Measurements from ENCODE around the gene HDAC4.

HDAC4 gene

GRCh38 chr2:239052798-239053665 lies 347.8 kb downstream of the HDAC4 start:
- Histone ChIP-seq H3K4me3 (ENCODE audit: insufficient read depth, low read depth, low read length) (no peak overlapping the region), H3K27ac (ENCODE audit: insufficient read depth, low read depth, low read length, poor library complexity, severe bottlenecking) (no peak overlapping the region), H3K27me3 (ENCODE audit: control insufficient read depth, insufficient read depth, low read length, poor library complexity, severe bottlenecking) (no peaks in the 10 kb centered on the region), H3K9me3 (ENCODE audit: control insufficient read depth, low read length) (no peaks in the 10 kb centered on the region), H3K4me1 (ENCODE audit: control insufficient read depth, insufficient read depth, low read length) (no peaks in the 10 kb centered on the region), H3K36me3 (ENCODE audit: control insufficient read depth, insufficient read depth, low read length) (peaks cover 10% of the 10 kb centered on the region)
- WGBS, 2 experiments = 95 to 96% methylated on average over 51 of the region's 51 CpGs

- Histone ChIP-seq H3K9me3 (ENCODE audit: control insufficient read depth, low read length) (no peaks in the 10 kb centered on the region), H3K27me3 (ENCODE audit: control insufficient read depth, insufficient read depth, low read length, poor library complexity, severe bottlenecking) (no peaks in the 10 kb centered on the region), H3K4me3 (ENCODE audit: insufficient read depth, low read depth, low read length) (no peak overlapping the region), H3K27ac (ENCODE audit: insufficient read depth, low read depth, low read length, poor library complexity, severe bottlenecking) (no peak overlapping the region), H3K36me3 (ENCODE audit: control insufficient read depth, insufficient read depth, low read length) (peaks cover 10% of the 10 kb centered on the region), H3K4me1 (ENCODE audit: control insufficient read depth, insufficient read depth, low read length) (no peaks in the 10 kb centered on the region)
- WGBS, 2 experiments = 96% methylated on average over 19 of the region's 19 CpGs
Measured at GRCh38 chr2:239051891-239052445, 348.9 kb downstream of the HDAC4 start.

- WGBS, 2 experiments = 83 to 90% methylated on average over 3 of the region's 3 CpGs
- Histone ChIP-seq H3K27me3 (ENCODE audit: control insufficient read depth, insufficient read depth, low read length, poor library complexity, severe bottlenecking) (no peaks in the 10 kb centered on the region), H3K4me1 (ENCODE audit: control insufficient read depth, insufficient read depth, low read length) (no peaks in the 10 kb centered on the region), H3K9me3 (ENCODE audit: control insufficient read depth, low read length) (no peaks in the 10 kb centered on the region), H3K4me3 (ENCODE audit: insufficient read depth, low read depth, low read length) (no peak overlapping the region), H3K27ac (ENCODE audit: insufficient read depth, low read depth, low read length, poor library complexity, severe bottlenecking) (no peak overlapping the region), H3K36me3 (ENCODE audit: control insufficient read depth, insufficient read depth, low read length) (peaks cover 10% of the 10 kb centered on the region)
Measured at GRCh38 chr2:239050252-239050649, 350.6 kb downstream of the HDAC4 start.

- Histone ChIP-seq H3K27ac (ENCODE audit: insufficient read depth, low read depth, low read length, poor library complexity, severe bottlenecking) (no peak overlapping the region), H3K4me1 (ENCODE audit: control insufficient read depth, insufficient read depth, low read length) (no peaks in the 10 kb centered on the region), H3K9me3 (ENCODE audit: control insufficient read depth, low read length) (no peaks in the 10 kb centered on the region), H3K27me3 (ENCODE audit: control insufficient read depth, insufficient read depth, low read length, poor library complexity, severe bottlenecking) (no peaks in the 10 kb centered on the region), H3K4me3 (ENCODE audit: insufficient read depth, low read depth, low read length) (no peak overlapping the region), H3K36me3 (ENCODE audit: control insufficient read depth, insufficient read depth, low read length) (peaks cover 8% of the 10 kb centered on the region)
- WGBS, 2 experiments = 94% methylated on average over 28 of the region's 28 CpGs
Measured at GRCh38 chr2:239049421-239050251, 351.2 kb downstream of the HDAC4 start.

- Histone ChIP-seq H3K27me3 (ENCODE audit: control insufficient read depth, insufficient read depth, low read length, poor library complexity, severe bottlenecking) (no peaks in the 10 kb centered on the region), H3K4me3 (ENCODE audit: insufficient read depth, low read depth, low read length) (no peak overlapping the region), H3K9me3 (ENCODE audit: control insufficient read depth, low read length) (no peaks in the 10 kb centered on the region), H3K27ac (ENCODE audit: insufficient read depth, low read depth, low read length, poor library complexity, severe bottlenecking) (no peak overlapping the region), H3K4me1 (ENCODE audit: control insufficient read depth, insufficient read depth, low read length) (no peaks in the 10 kb centered on the region), H3K36me3 (ENCODE audit: control insufficient read depth, insufficient read depth, low read length) (peaks cover 3% of the 10 kb centered on the region)
- 84 to 92% methylated on average over 16 of the region's 16 CpGs for WGBS, 2 experiments
Measured at GRCh38 chr2:239048736-239049135, 352.1 kb downstream of the HDAC4 start.

- H3K4me3 ChIP-seq (ENCODE audit: insufficient read depth, low read depth, low read length) = no peak overlapping the region
- WGBS, 2 experiments = 95 to 96% methylated on average over 11 of the region's 11 CpGs
- H3K4me1 ChIP-seq (ENCODE audit: control insufficient read depth, insufficient read depth, low read length) = no peaks in the 10 kb centered on the region
- no peaks in the 10 kb centered on the region for H3K27me3 ChIP-seq (ENCODE audit: control insufficient read depth, insufficient read depth, low read length, poor library complexity, severe bottlenecking)
- no peak overlapping the region for H3K27ac ChIP-seq (ENCODE audit: insufficient read depth, low read depth, low read length, poor library complexity, severe bottlenecking)
- no peaks in the 10 kb centered on the region for H3K9me3 ChIP-seq (ENCODE audit: control insufficient read depth, low read length)
- peaks cover 3% of the 10 kb centered on the region for H3K36me3 ChIP-seq (ENCODE audit: control insufficient read depth, insufficient read depth, low read length)
Measured at GRCh38 chr2:239047861-239048260, 353.0 kb downstream of the HDAC4 start.

- Histone ChIP-seq H3K27me3 (ENCODE audit: control insufficient read depth, insufficient read depth, low read length, poor library complexity, severe bottlenecking) (no peaks in the 10 kb centered on the region), H3K9me3 (ENCODE audit: control insufficient read depth, low read length) (no peaks in the 10 kb centered on the region), H3K36me3 (ENCODE audit: control insufficient read depth, insufficient read depth, low read length) (peaks cover 3% of the 10 kb centered on the region), H3K4me3 (ENCODE audit: insufficient read depth, low read depth, low read length) (no peak overlapping the region), H3K27ac (ENCODE audit: insufficient read depth, low read depth, low read length, poor library complexity, severe bottlenecking) (no peak overlapping the region), H3K4me1 (ENCODE audit: control insufficient read depth, insufficient read depth, low read length) (no peaks in the 10 kb centered on the region)
- WGBS, 2 experiments = 95% methylated on average over 8 of the region's 8 CpGs
Measured at GRCh38 chr2:239047420-239047819, 353.4 kb downstream of the HDAC4 start.

- H3K4me1 ChIP-seq (ENCODE audit: control insufficient read depth, insufficient read depth, low read length) = no peaks in the 10 kb centered on the region
- H3K36me3 ChIP-seq (ENCODE audit: control insufficient read depth, insufficient read depth, low read length) = peaks cover 3% of the 10 kb centered on the region
- H3K27me3 ChIP-seq (ENCODE audit: control insufficient read depth, insufficient read depth, low read length, poor library complexity, severe bottlenecking) = no peaks in the 10 kb centered on the region
- 93% methylated on average over 9 of the region's 9 CpGs for WGBS, 2 experiments
- no peak overlapping the region for H3K27ac ChIP-seq (ENCODE audit: insufficient read depth, low read depth, low read length, poor library complexity, severe bottlenecking)
- no peak overlapping the region for H3K4me3 ChIP-seq (ENCODE audit: insufficient read depth, low read depth, low read length)
- no peaks in the 10 kb centered on the region for H3K9me3 ChIP-seq (ENCODE audit: control insufficient read depth, low read length)
Measured at GRCh38 chr2:239046822-239047221, 354.0 kb downstream of the HDAC4 start.

- Histone ChIP-seq H3K27ac (ENCODE audit: insufficient read depth, low read depth, low read length, poor library complexity, severe bottlenecking) (no peak overlapping the region), H3K27me3 (ENCODE audit: control insufficient read depth, insufficient read depth, low read length, poor library complexity, severe bottlenecking) (no peaks in the 10 kb centered on the region), H3K4me3 (ENCODE audit: insufficient read depth, low read depth, low read length) (no peak overlapping the region), H3K9me3 (ENCODE audit: control insufficient read depth, low read length) (no peaks in the 10 kb centered on the region), H3K36me3 (ENCODE audit: control insufficient read depth, insufficient read depth, low read length) (no peaks in the 10 kb centered on the region), H3K4me1 (ENCODE audit: control insufficient read depth, insufficient read depth, low read length) (peaks cover 8% of the 10 kb centered on the region)
- 93% methylated on average over 9 of the region's 9 CpGs for WGBS, 2 experiments
Measured at GRCh38 chr2:239044336-239044735, 356.5 kb downstream of the HDAC4 start.

GRCh38 chr2:239043326-239043725 lies 357.5 kb downstream of the HDAC4 start:
- WGBS, 2 experiments = 95% methylated on average over 12 of the region's 12 CpGs
- Histone ChIP-seq H3K9me3 (ENCODE audit: control insufficient read depth, low read length) (no peaks in the 10 kb centered on the region), H3K4me3 (ENCODE audit: insufficient read depth, low read depth, low read length) (no peak overlapping the region), H3K27ac (ENCODE audit: insufficient read depth, low read depth, low read length, poor library complexity, severe bottlenecking) (no peak overlapping the region), H3K36me3 (ENCODE audit: control insufficient read depth, insufficient read depth, low read length) (no peaks in the 10 kb centered on the region), H3K4me1 (ENCODE audit: control insufficient read depth, insufficient read depth, low read length) (peaks cover 8% of the 10 kb centered on the region), H3K27me3 (ENCODE audit: control insufficient read depth, insufficient read depth, low read length, poor library complexity, severe bottlenecking) (no peaks in the 10 kb centered on the region)
